Measurements from ENCODE around the gene PPP1R17. TPM values are rescaled to one million over a fixed set of nuclear protein-coding genes. Genes with fewer than 3 reads are reported as not detected.

PPP1R17 gene
- polyA plus RNA-seq, 2 of the 4 experiments (the other 2 are of a cell fraction), result not detected

DNA sequence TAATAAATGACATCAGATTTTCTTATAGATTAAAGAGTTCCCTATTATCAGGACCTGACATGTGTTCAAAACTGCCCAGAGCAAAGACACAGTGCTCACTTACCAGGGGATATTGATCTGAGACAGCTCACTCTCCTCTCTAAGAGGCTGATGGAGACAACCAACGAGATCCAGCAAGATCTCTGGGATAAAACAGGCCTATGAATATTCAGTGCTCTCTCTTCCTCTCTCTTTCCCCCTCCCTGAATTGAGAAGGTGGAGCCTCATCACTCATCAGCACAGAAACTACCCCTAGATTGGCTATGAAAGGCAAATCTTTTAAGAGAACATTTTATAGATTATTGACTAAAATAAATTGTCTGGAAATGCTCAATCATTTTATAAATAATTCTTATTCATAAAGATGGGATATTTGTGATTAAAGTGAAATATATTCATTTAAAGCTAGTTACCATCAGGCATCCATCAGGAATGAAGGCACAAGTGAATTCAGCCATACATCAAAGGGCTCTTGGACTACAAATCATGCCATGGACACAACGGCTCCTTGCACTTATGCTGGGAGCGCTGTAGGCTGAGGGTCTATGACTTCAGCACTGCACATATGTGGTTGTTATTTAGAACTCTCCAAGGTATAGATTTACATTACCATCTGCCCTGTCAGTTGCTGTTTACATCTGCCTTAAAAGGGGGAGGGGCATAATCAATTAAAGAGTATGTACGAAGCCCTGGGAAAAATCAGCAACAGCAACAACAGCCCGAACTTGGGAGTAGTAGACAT is 3.4 kb upstream of the PPP1R17 start:
- TF ChIP-seq, protein P1, sequence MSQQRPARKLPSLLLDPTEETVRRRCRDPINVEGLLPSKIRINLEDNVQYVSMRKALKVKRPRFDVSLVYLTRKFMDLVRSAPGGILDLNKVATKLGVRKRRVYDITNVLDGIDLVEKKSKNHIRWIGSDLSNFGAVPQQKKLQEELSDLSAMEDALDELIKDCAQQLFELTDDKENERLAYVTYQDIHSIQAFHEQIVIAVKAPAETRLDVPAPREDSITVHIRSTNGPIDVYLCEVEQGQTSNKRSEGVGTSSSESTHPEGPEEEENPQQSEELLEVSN (IDR thresholded peaks at IDR 0.05; ENCODE audit: borderline replicate concordance, low read depth), result no peak
- TF ChIP-seq, protein P2, sequence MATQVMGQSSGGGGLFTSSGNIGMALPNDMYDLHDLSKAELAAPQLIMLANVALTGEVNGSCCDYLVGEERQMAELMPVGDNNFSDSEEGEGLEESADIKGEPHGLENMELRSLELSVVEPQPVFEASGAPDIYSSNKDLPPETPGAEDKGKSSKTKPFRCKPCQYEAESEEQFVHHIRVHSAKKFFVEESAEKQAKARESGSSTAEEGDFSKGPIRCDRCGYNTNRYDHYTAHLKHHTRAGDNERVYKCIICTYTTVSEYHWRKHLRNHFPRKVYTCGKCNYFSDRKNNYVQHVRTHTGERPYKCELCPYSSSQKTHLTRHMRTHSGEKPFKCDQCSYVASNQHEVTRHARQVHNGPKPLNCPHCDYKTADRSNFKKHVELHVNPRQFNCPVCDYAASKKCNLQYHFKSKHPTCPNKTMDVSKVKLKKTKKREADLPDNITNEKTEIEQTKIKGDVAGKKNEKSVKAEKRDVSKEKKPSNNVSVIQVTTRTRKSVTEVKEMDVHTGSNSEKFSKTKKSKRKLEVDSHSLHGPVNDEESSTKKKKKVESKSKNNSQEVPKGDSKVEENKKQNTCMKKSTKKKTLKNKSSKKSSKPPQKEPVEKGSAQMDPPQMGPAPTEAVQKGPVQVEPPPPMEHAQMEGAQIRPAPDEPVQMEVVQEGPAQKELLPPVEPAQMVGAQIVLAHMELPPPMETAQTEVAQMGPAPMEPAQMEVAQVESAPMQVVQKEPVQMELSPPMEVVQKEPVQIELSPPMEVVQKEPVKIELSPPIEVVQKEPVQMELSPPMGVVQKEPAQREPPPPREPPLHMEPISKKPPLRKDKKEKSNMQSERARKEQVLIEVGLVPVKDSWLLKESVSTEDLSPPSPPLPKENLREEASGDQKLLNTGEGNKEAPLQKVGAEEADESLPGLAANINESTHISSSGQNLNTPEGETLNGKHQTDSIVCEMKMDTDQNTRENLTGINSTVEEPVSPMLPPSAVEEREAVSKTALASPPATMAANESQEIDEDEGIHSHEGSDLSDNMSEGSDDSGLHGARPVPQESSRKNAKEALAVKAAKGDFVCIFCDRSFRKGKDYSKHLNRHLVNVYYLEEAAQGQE (IDR thresholded peaks at IDR 0.05), result no peak
- TF ChIP-seq FOXS1 (CRISPR knock-in tag; IDR thresholded peaks at IDR 0.05), result no peak
- TF ChIP-seq HDAC2 (IDR thresholded peaks at IDR 0.05), result no peak
- TF ChIP-seq JUN (IDR thresholded peaks at IDR 0.05), result no peak
- no peak for TF ChIP-seq HEYL (CRISPR knock-in tag; IDR thresholded peaks at IDR 0.05)
- no peak for TF ChIP-seq RCOR1 (IDR thresholded peaks at IDR 0.05; ENCODE audit: low read depth, low read length)
- TF ChIP-seq, protein P3, sequence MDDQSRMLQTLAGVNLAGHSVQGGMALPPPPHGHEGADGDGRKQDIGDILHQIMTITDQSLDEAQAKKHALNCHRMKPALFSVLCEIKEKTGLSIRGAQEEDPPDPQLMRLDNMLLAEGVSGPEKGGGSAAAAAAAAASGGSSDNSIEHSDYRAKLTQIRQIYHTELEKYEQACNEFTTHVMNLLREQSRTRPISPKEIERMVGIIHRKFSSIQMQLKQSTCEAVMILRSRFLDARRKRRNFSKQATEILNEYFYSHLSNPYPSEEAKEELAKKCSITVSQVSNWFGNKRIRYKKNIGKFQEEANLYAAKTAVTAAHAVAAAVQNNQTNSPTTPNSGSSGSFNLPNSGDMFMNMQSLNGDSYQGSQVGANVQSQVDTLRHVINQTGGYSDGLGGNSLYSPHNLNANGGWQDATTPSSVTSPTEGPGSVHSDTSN (IDR thresholded peaks at IDR 0.05), result no peak
- TF ChIP-seq FOSB (CRISPR knock-in tag; IDR thresholded peaks at IDR 0.05), result no peak
- TF ChIP-seq ZSCAN20 (CRISPR knock-in tag; IDR thresholded peaks at IDR 0.05), result no peak
- no peak for TF ChIP-seq CBX2 (IDR thresholded peaks at IDR 0.05; ENCODE audit: borderline replicate concordance, low read depth)
- TF ChIP-seq SREBF2 (IDR thresholded peaks at IDR 0.05), result no peak
- TF ChIP-seq, protein P4, sequence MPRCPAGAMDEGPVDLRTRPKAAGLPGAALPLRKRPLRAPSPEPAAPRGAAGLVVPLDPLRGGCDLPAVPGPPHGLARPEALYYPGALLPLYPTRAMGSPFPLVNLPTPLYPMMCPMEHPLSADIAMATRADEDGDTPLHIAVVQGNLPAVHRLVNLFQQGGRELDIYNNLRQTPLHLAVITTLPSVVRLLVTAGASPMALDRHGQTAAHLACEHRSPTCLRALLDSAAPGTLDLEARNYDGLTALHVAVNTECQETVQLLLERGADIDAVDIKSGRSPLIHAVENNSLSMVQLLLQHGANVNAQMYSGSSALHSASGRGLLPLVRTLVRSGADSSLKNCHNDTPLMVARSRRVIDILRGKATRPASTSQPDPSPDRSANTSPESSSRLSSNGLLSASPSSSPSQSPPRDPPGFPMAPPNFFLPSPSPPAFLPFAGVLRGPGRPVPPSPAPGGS (IDR thresholded peaks at IDR 0.05), result no peak
- DNase-seq (ENCODE audit: low read depth in 1 of 2, low spot score in 1 of 2) (no peak), ATAC-seq (no peak), FAIRE-seq (no peak)
- Histone ChIP-seq H3K9me3 (no peaks in the 10 kb centered on the region), H3K4me2 (no peak overlapping the region), H3K27ac (no peak overlapping the region), H3K4me1 (no peaks in the 10 kb centered on the region), H3K4me3 (no peak overlapping the region)
- ChIA-PET POLR2A (no interaction called here), CTCF (no interaction called here)
- WGBS (ENCODE audit: missing lambda C conversion rate), result 17% methylated on average over 5 of the region's 5 CpGs

DNA sequence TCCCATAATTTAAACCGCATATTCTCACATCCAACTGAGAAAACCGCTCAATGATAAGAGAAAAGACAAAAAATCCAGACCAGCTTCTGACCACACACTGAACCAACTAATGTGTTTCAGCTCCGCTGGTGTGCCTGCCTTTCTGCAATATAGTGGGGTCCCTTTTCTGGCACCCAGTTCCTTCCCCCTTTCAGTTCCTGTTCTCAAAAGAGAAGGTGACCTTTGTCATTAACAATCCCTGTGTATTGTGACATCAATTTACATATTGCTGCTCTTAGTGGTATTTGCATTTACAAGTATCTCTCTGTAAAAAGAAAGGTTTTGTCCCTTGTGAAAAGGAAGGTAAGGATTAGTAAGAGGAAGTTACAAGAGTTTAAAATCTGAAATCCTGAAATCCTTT is 1.4 kb downstream of the PPP1R17 start:
- no peak overlapping the region for H3K27ac ChIP-seq
- no peak for TF ChIP-seq POLR2AphosphoS2 (conservative IDR thresholded peaks at IDR 0.05; ENCODE audit: low read length)
- TF ChIP-seq ZFP36 (IDR thresholded peaks at IDR 0.05; ENCODE audit: borderline replicate concordance, partially characterized antibody), result no peak
- TF ChIP-seq TFCP2L1 (CRISPR knock-in tag; IDR thresholded peaks at IDR 0.05), result no peak
- TF ChIP-seq TP53 (CRISPR knock-in tag; IDR thresholded peaks at IDR 0.05), result no peak
- no peak for TF ChIP-seq HOXB5 (CRISPR knock-in tag; IDR thresholded peaks at IDR 0.05)
- TF ChIP-seq, protein P2 (IDR thresholded peaks at IDR 0.05), result no peak
- TF ChIP-seq, protein P5, sequence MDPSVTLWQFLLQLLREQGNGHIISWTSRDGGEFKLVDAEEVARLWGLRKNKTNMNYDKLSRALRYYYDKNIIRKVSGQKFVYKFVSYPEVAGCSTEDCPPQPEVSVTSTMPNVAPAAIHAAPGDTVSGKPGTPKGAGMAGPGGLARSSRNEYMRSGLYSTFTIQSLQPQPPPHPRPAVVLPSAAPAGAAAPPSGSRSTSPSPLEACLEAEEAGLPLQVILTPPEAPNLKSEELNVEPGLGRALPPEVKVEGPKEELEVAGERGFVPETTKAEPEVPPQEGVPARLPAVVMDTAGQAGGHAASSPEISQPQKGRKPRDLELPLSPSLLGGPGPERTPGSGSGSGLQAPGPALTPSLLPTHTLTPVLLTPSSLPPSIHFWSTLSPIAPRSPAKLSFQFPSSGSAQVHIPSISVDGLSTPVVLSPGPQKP (IDR thresholded peaks at IDR 0.05; ENCODE audit: low read depth, low read length), result no peak
- TF ChIP-seq NPAS2 (CRISPR knock-in tag; IDR thresholded peaks at IDR 0.05; ENCODE audit: borderline replicate concordance), result no peak
- no peaks in the 10 kb centered on the region for H3K9me3 ChIP-seq
- 52% methylated on average over 3 of the region's 3 CpGs for WGBS (ENCODE audit: missing lambda C conversion rate)
- H3K4me3 ChIP-seq, result no peak overlapping the region
- ATAC-seq (no peak), DNase-seq (ENCODE audit: low read depth in 1 of 2, low spot score in 1 of 2) (no peak), FAIRE-seq (no peak)
- ChIA-PET POLR2A (no interaction called here), CTCF (interaction anchor here (0.7 to 1.9 kb wide), 2 partner anchors 38 to 554 kb away, joined by 3 to 4 read pairs; no protein-coding TSS in a partner anchor)
- no peaks in the 10 kb centered on the region for H3K4me1 ChIP-seq
- no peak overlapping the region for H3K4me2 ChIP-seq
